ENCODE results near the gene TUBGCP4. TPM values are rescaled to one million over a fixed set of nuclear protein-coding genes. Genes with fewer than 3 reads are reported as not detected.

The TUBGCP4 gene
- polyA plus RNA-seq, 3 donors, result 23.7 to 35.0 (median 31.5) TPM

- no peak for DNase-seq
These were observed 79.1 kb downstream of the TUBGCP4 start for GRCh38 chr15:43449981-43450380.

Other genes with a start within 250 kb of the TUBGCP4 start
- 10 to 100 TPM; 11.1 to 18.7 (median 16.2) TPM for gene TMEM62, start 237.5 kb upstream of the TUBGCP4 start, polyA plus RNA-seq (ENCODE audit: insufficient read length in 3 of 3)
- gene CCNDBP1, start 185.7 kb upstream of the TUBGCP4 start, polyA plus RNA-seq (ENCODE audit: insufficient read length in 3 of 3), result 10 to 100 TPM; 47.0 to 56.4 (median 52.6) TPM
- gene EPB42, start 150.1 kb upstream of the TUBGCP4 start, polyA plus RNA-seq (ENCODE audit: insufficient read length in 3 of 3), result 1 to 10 TPM in 2 of 3 donors, under 1 TPM in 1; 0.83 to 1.1 (median 1.1) TPM
- gene TGM5, start 104.2 kb upstream of the TUBGCP4 start, polyA plus RNA-seq (ENCODE audit: insufficient read length in 3 of 3), result not detected
- under 1 TPM in 1 of 3 donors, not detected in 2; 0.09 TPM for gene TGM7, start 68.8 kb upstream of the TUBGCP4 start, polyA plus RNA-seq (ENCODE audit: insufficient read length in 3 of 3)
- 10 to 100 TPM; 11.5 to 14.4 (median 12.7) TPM for gene LCMT2, start 40.5 kb upstream of the TUBGCP4 start, polyA plus RNA-seq (ENCODE audit: insufficient read length in 3 of 3)
- 10 to 100 TPM; 23.3 to 36.4 (median 36.4) TPM for gene ZSCAN29, start 58 bp upstream of the TUBGCP4 start, polyA plus RNA-seq (ENCODE audit: insufficient read length in 3 of 3)
- 100 to 1,000 TPM in 1 of 3 donors, 10 to 100 TPM in 2; 69.5 to 116 (median 99.3) TPM for gene TP53BP1, start 122.1 kb downstream of the TUBGCP4 start, polyA plus RNA-seq (ENCODE audit: insufficient read length in 3 of 3)
- gene MAP1A, start 146.5 kb downstream of the TUBGCP4 start, polyA plus RNA-seq (ENCODE audit: insufficient read length in 3 of 3), result 1 to 10 TPM; 7.7 to 9.6 (median 8.2) TPM
- gene PPIP5K1, start 219.1 kb downstream of the TUBGCP4 start, polyA plus RNA-seq (ENCODE audit: insufficient read length in 3 of 3), result 10 to 100 TPM; 21.1 to 41.8 (median 36.1) TPM
- gene CKMT1B, start 222.9 kb downstream of the TUBGCP4 start, polyA plus RNA-seq (ENCODE audit: insufficient read length in 3 of 3), result 1 to 10 TPM; 2.2 to 3.4 (median 3.2) TPM
- gene STRC, start 247.7 kb downstream of the TUBGCP4 start, polyA plus RNA-seq (ENCODE audit: insufficient read length in 3 of 3), result 1 to 10 TPM in 2 of 3 donors, under 1 TPM in 1; 0.63 to 1.8 (median 1.2) TPM

Data from renal pelvis (tissue), 4 donors.